H9 (cell line): ENCODE data around the gene MME. TPM values are rescaled to one million over a fixed set of nuclear protein-coding genes. Genes with fewer than 3 reads are reported as not detected.

Source experiments
- DNase-seq: peaks from one replicate; pipeline ENCODE4 v3.0.0-alpha.2; 2017
- H2AFZ ChIP-seq: one replicate; pipeline ENCODE4 v1.6.1; 2013; ENCODE audit warnings: mild to moderate bottlenecking, low read length, control low read depth, moderate library complexity
- H2AK5ac ChIP-seq: 2 replicates; pipeline ENCODE4 v1.6.1; 2013; ENCODE audit warnings: low read length, control low read depth, mixed read lengths; ENCODE audit not compliant: insufficient read length
- H2BK120ac ChIP-seq: one replicate; pipeline ENCODE4 v1.6.1; 2013; ENCODE audit warnings: low read depth, mild to moderate bottlenecking, low read length, control low read depth, inconsistent platforms; ENCODE audit not compliant: poor library complexity, severe bottlenecking
- H2BK12ac ChIP-seq: 2 replicates; pipeline ENCODE4 v1.6.1; 2013; ENCODE audit warnings: low read length, control low read depth, mixed read lengths, low read depth; ENCODE audit not compliant: insufficient read length
- H2BK15ac ChIP-seq: 2 replicates; pipeline ENCODE4 v1.6.1; 2013; ENCODE audit warnings: low read depth, low read length, control low read depth
- H2BK20ac ChIP-seq: one replicate; pipeline ENCODE4 v1.6.1; 2013; ENCODE audit warnings: low read depth, mild to moderate bottlenecking, low read length, control low read depth, inconsistent platforms; ENCODE audit not compliant: poor library complexity, severe bottlenecking
- H2BK5ac ChIP-seq: 2 replicates; pipeline ENCODE4 v1.6.1; 2013; ENCODE audit warnings: low read length, control low read depth, mixed read lengths; ENCODE audit not compliant: insufficient read length
- H3K14ac ChIP-seq: 2 replicates; pipeline ENCODE4 v1.6.1; 2013; ENCODE audit warnings: low read length, control low read depth; ENCODE audit not compliant: insufficient read depth
- H3K18ac ChIP-seq: 2 replicates; pipeline ENCODE4 v1.6.1; 2013; ENCODE audit warnings: low read depth, mild to moderate bottlenecking, mixed read lengths, low read length, control low read depth; ENCODE audit not compliant: insufficient read length
- H3K23ac ChIP-seq: 2 replicates; pipeline ENCODE4 v1.6.1; 2013; ENCODE audit warnings: low read length, control low read depth, mixed read lengths, low read depth; ENCODE audit not compliant: insufficient read length
- H3K23me2 ChIP-seq: 2 replicates; pipeline ENCODE4 v1.6.1; 2013; ENCODE audit warnings: low read depth, mild to moderate bottlenecking, mixed read lengths, low read length, control low read depth; ENCODE audit not compliant: insufficient read length, poor library complexity, severe bottlenecking
- H3K27ac ChIP-seq: 2 replicates; pipeline ENCODE4 v1.5.1; 2013; ENCODE audit warnings: low read length, control low read depth, mixed read lengths, low read depth; ENCODE audit not compliant: insufficient read length
- H3K27me3 ChIP-seq: 2 replicates; pipeline ENCODE4 v1.6.1; 2013; ENCODE audit warnings: low read length, control low read depth, inconsistent platforms; ENCODE audit not compliant: insufficient read depth
- H3K4ac ChIP-seq: 2 replicates; pipeline ENCODE4 v1.6.1; 2013; ENCODE audit warnings: low read depth, mild to moderate bottlenecking, control low read depth, inconsistent platforms, low read length, moderate library complexity
- H3K4me1 ChIP-seq: 2 replicates; pipeline ENCODE4 v1.6.1; 2013; ENCODE audit warnings: low read length, control low read depth, inconsistent platforms; ENCODE audit not compliant: insufficient read depth
- H3K4me2 ChIP-seq: 2 replicates; pipeline ENCODE4 v1.6.1; 2013; ENCODE audit warnings: low read length, control low read depth, mixed read lengths; ENCODE audit not compliant: insufficient read length, insufficient read depth
- H3K56ac ChIP-seq: 2 replicates; pipeline ENCODE4 v1.6.1; 2013; ENCODE audit warnings: low read depth, mild to moderate bottlenecking, mixed read lengths, low read length, control low read depth; ENCODE audit not compliant: insufficient read length
- H3K79me1 ChIP-seq: 2 replicates; pipeline ENCODE4 v1.6.1; 2013; ENCODE audit warnings: low read depth, mild to moderate bottlenecking, moderate library complexity, low read length, control low read depth, inconsistent platforms; ENCODE audit not compliant: insufficient read depth, poor library complexity, severe bottlenecking
- H3K79me2 ChIP-seq: 2 replicates; pipeline ENCODE4 v1.6.1; 2013; ENCODE audit warnings: low read length, control low read depth, inconsistent platforms; ENCODE audit not compliant: insufficient read depth
- H3K9ac ChIP-seq: 2 replicates; pipeline ENCODE4 v1.6.1; 2013; ENCODE audit warnings: low read length, control low read depth, mixed read lengths; ENCODE audit not compliant: insufficient read length; ENCODE audit errors: extremely low read depth
- H3K9me3 ChIP-seq: one replicate; pipeline ENCODE4 v1.6.1; 2013; ENCODE audit warnings: low read depth, low read length, inconsistent platforms; ENCODE audit not compliant: control insufficient read depth
- H3T11ph ChIP-seq: one replicate; pipeline ENCODE4 v1.6.1; 2013; ENCODE audit warnings: mild to moderate bottlenecking, low read length, control low read depth, inconsistent platforms
- H4K20me1 ChIP-seq: one replicate; pipeline ENCODE4 v1.6.1; 2013; ENCODE audit not compliant: control insufficient read depth, insufficient read length, insufficient read depth
- H4K5ac ChIP-seq: 2 replicates; pipeline ENCODE4 v1.6.1; 2013; ENCODE audit warnings: low read depth, mild to moderate bottlenecking, mixed read lengths, low read length, control low read depth; ENCODE audit not compliant: insufficient read length
- H4K8ac ChIP-seq: replicated peaks from 2 replicates; pipeline ENCODE4 v1.6.1; 2013; ENCODE audit warnings: low read length, control low read depth, mixed read lengths, low read depth; ENCODE audit not compliant: insufficient read length
- H4K91ac ChIP-seq: 2 replicates; pipeline ENCODE4 v1.6.1; 2013; ENCODE audit warnings: low read depth, mild to moderate bottlenecking, moderate library complexity, mixed read lengths, low read length, control low read depth; ENCODE audit not compliant: insufficient read length
- H3K27ac Mint-ChIP-seq, 3 experiments: 2 replicates in 2 of 3; 3 replicates in 1 of 3; pipeline ENCODE4 v1.8.0; 2020 to 2021; ENCODE audit warnings: mixed read lengths in 3 of 3, mild to moderate bottlenecking in 1 of 3, moderate library complexity in 1 of 3
- H3K27me3 Mint-ChIP-seq: 2 replicates; pipeline ENCODE4 v1.8.0; 2021; ENCODE audit warnings: low read depth, mild to moderate bottlenecking, moderate library complexity, mixed read lengths
- H3K36me3 Mint-ChIP-seq, 3 experiments: 2 replicates in 2 of 3; 3 replicates in 1 of 3; pipeline ENCODE4 v1.8.0; 2020 to 2021; ENCODE audit warnings: low read depth in 3 of 3, mixed read lengths in 3 of 3; ENCODE audit not compliant: insufficient read depth in 1 of 3
- H3K4me1 Mint-ChIP-seq, 2 experiments: 2 replicates each; pipeline ENCODE4 v1.8.0; 2020; ENCODE audit warnings: mixed read lengths in 2 of 2
- H3K4me3 Mint-ChIP-seq, 2 experiments: 2 replicates in 1 of 2; 3 replicates in 1 of 2; pipeline ENCODE4 v1.8.0; 2020 to 2021; ENCODE audit warnings: mild to moderate bottlenecking in 2 of 2, mixed read lengths in 2 of 2, moderate library complexity in 1 of 2
- H3K9me3 Mint-ChIP-seq, 2 experiments: 2 replicates in 1 of 2; 3 replicates in 1 of 2; pipeline ENCODE4 v1.8.0; 2020; ENCODE audit warnings: mild to moderate bottlenecking in 2 of 2, mixed read lengths in 2 of 2, moderate library complexity in 1 of 2
- CTCF ChIP-seq: fragments of 200-600 bp; sonication (generic); conservative IDR thresholded peaks from 3 replicates; pipeline ENCODE4 v1.8.0; 2021; ENCODE audit warnings: antibody characterized with exemption, mild to moderate bottlenecking
- WGBS: extraction: QIAGEN DNeasy Blood & Tissue Kit; methylation state at CpG from one replicate; pipeline ENCODE4 v1.1.7; 2013; ENCODE audit warnings: missing lambda C conversion rate, low lambda C conversion rate, mixed read lengths; ENCODE audit not compliant: insufficient read length; ENCODE audit errors: extremely low coverage; 5-methylcytosine and 5-hydroxymethylcytosine counted together
- total RNA-seq: library from RNA; stranded (reverse); gene quantifications from 2 replicates; pipeline ENCODE4 v1.2.1, GENCODE V29; 2021

Gene MME
- total RNA-seq, 1 experiment from 2014 or later, result 16.4 TPM

GRCh38 chr3:155192957-155193746 lies 113.0 kb downstream of the MME start:
- Histone ChIP-seq H3T11ph (no peak overlapping the region), H3K4ac (no peak overlapping the region), H3K4me2 (no peak overlapping the region), H3K23me2 (no peaks in the 10 kb centered on the region), H3K79me2 (no peaks in the 10 kb centered on the region), H2BK120ac (no peak overlapping the region), H2BK5ac (no peak overlapping the region), H3K27me3 (no peaks in the 10 kb centered on the region), H3K23ac (no peak overlapping the region), H2AK5ac (no peak overlapping the region), H2BK12ac (no peak overlapping the region), H3K18ac (no peak overlapping the region), H4K91ac (no peak overlapping the region), H2BK20ac (no peak overlapping the region), H3K56ac (no peak overlapping the region), H3K4me1 (no peaks in the 10 kb centered on the region), H4K8ac (no peak overlapping the region), H4K20me1 (no peaks in the 10 kb centered on the region), H3K79me1 (no peaks in the 10 kb centered on the region), H3K9ac (no peak overlapping the region), H4K5ac (no peak overlapping the region), H3K14ac (no peak overlapping the region), H2AFZ (no peak overlapping the region), H3K9me3 (no peaks in the 10 kb centered on the region), H3K27ac (no peak overlapping the region), H2BK15ac (no peak overlapping the region)
- WGBS, result no CpG with 5 or more reads among the region's 2 CpGs
- H3K27ac Mint-ChIP-seq, result no peak overlapping the region
- H3K4me3 Mint-ChIP-seq, result no peak overlapping the region
- DNase-seq, result no peak
- TF ChIP-seq CTCF, result no peak
- H3K36me3 Mint-ChIP-seq, result no peaks in the 10 kb centered on the region
- no peaks in the 10 kb centered on the region for H3K27me3 Mint-ChIP-seq
- no peaks in the 10 kb centered on the region for H3K9me3 Mint-ChIP-seq
- H3K4me1 Mint-ChIP-seq, result no peaks in the 10 kb centered on the region
